GM18867 (cell line): ENCODE results near the gene ZDHHC16.
"Not testable (repeated sequence)": the region's sequence is repeated elsewhere in the genome, so short reads cannot be mapped to it uniquely, and the experiment has no call there.

Source experiments
- ATAC-seq: cut with Tn5 transposase; IDR thresholded peaks from one replicate; pipeline ENCODE4 v1.9.1; 2021; ENCODE audit warnings: mild to moderate bottlenecking, moderate library complexity; ENCODE audit not compliant: unreplicated experiment

ZDHHC16 gene

DNA sequence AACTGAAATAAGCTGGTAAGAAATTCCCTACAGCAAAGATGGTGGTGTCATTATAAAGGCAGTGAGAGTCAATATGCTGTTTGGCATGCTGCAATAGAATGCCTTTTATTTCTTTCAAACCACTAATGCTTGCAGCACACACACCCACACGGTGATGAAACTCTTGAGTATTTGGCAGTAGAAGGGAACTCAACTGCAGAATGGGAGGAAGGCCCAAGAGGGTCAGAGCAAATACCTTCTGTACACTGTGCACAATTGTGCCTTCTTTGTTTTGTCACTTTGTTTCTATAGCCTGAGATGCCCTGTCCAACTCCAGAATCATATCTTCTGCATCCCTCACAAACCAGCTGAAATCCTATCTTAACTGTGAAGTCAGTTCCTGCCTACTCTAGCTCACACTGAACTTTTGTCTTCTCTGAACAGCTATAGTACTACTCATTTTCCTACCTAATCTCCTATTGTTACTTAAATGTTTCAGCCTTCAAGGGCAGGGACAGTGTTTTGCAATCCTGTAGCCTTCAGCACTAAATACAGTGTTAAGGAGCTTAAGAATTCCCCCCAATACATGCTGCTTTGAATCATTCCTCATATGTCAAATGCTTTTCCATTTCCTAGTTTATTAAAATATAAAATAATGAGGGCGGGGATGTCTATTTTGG lies 30.1 kb downstream of the ZDHHC16 start:
- no peak for ATAC-seq

DNA sequence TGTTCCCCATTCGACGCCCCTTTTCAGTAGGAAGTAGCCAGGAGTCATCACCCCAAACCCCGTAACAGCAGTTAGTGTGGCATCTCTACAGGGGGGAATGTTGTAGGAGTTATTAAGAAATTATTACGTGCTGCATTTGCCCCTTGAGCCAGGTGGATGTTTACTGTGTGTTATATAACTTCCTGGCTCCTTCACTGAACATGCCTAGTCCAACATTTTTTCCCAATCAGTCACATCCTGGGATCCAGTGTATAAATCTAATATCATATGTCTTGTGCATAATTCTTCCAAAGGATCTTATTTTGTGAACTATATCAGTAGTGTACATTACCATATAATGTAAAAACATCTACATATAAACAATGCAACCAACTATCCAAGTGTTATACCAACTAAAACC lies 33.4 kb downstream of the ZDHHC16 start:
- ATAC-seq: not testable (repeated sequence)

DNA sequence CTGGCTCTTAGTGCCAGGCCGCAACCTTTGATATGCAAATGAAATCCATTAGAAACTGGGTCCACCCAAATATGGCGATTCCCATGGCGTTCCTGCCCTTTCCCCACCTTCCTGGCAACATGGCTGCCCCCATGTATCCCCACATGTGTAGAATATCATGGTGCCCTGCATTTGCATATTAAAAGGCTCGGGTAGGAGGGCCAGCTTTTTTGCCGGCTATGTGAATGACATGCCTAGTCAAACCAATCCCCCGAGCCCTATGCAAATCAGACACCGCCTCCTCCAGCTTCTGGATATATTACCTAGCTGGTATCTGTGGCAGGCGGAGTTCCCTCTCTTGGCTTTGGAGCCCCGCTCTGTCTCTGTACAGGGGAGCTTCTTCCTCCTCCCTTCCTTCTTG lies 34.0 kb downstream of the ZDHHC16 start:
- ATAC-seq: no peak

DNA sequence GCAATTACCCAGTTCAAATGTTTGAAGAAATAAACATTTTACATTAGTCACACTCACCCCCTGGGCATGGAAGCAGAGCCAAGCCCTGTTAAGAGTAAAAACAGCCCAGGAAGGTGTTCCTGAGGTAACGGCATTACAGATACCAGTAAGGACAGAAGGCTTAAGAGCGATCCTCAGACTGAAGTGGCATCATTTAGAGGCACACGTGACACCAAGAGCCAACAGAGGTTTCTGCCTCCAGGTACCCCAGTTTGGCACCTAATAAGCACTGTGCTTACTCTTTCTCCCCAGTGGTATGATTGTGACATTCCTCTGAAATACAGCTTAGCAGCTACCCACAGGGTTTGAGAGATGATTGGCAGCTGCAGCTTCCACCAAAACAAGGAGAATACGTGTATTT lies 35.1 kb downstream of the ZDHHC16 start:
- ATAC-seq: no peak

DNA sequence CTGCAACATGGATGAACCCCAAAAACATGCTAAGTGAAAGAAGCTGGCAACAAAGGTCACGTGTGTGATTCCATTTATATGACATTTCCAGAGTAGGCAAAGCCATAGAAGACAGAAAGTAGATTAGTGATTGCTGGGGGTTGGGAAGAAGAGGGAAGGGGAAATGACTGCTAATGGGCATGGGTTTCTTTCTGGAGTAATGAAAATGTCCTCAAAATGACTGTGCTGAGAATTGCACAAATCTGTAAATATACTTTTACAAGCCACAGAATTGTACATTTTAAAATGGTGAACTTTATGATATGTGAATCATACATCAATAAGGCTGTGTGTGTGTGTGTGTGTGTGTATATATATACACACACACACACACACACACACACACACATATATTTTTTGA lies 36.4 kb downstream of the ZDHHC16 start:
- no peak for ATAC-seq

DNA sequence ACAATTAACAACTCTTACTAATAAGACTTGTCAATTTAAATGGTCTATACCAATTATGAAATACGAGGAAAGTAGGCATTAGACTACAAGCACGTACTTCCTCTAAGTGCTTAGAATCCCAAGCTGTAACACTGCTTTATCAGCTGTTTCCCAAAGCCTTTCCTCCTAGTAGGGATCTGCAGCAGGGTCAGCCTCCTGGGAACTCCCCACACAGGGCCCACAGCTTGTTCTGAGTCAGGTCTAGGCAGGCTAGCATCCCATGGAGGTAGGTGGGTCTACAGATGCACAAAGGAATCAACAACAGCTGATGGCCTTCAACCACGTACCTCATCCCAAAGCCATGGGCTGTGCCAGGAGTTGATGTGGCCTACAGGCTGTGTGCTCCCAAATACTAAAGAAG lies 37.5 kb downstream of the ZDHHC16 start:
- no peak for ATAC-seq

DNA sequence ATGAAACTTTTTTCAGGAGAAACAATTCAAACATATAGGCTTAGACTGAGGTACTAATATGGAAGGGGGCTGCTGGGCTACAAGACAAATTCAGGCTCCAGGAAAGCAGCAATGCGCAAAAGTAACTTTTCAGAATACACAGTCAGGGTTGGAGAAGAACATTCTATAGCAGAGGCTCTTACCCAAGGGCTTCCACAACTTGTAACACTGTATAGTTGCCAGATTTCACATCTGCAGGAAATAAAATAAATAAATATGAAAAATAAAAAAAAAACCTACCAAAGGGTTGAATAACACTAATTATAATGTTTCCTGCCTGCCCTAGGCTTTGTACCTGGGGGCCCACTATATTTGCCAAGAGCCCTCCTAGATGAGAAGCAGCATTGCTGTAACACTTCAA lies 37.9 kb downstream of the ZDHHC16 start:
- no peak for ATAC-seq

DNA sequence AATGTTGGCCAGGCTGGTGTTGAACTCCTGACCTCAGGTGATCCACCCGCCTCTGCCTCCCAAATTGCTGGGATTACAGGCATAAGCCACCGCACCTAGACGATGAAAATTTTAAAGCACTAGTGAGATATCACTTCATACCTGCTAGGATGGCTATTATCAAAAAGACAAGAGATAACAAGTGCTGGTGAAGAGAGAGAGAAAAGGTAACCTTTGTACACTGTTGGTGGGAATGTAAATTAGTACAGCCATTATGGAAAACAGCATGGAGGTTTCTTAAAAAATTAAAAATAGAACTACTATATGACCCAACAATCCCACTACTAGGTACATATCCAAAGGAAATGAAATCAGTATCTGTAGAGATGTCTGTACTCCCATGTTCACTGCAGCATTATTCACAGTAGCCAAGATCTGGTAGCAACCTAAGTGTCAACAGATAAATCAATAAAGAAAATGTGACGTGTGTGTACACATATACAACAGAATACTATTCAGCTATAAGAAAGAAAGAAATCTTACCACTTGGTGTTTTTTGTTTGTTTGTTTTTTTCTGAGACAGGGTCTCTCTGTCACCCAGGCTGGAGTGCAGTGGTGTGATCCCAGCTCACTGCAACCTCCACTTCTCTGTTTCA lies 39.8 kb downstream of the ZDHHC16 start:
- no peak for ATAC-seq

DNA sequence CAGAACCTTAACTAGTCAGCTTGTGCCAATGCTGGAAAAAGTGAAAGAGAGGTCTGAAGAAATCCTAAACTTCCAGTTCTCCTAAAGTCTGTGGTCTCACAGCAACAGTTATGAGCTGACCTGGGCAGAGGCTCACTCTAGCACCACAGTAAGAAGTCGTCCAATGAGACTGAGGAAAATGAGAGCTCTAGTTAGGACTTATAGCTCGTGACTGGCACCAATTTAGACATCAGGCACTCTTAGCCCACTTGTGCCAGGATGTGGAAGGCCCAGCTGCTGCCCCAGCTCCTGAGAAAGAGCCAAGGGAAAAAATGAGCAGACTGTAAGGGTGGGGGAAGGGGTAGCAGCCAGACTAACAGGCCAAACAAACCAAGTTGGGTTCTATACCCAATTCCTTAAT lies 44.6 kb downstream of the ZDHHC16 start:
- ATAC-seq: no peak

DNA sequence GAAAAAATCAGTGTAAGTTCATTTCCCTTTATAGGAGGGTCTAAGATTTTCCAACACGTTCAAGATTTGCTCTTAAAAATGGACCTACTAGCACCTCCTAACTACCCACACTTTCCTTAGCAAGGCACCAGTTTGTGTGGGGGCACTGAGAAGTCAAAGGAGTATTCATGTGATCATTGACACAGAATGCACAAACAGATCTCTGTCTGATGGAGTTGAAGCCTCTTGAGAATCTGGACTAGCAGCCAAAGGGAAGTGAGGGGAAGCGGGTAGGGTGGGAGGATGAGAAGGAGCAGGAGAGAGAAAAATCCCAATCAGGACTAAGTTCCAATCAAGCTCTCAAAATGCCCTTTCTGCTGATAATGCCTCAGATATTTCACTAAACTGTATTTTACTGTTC lies 48.2 kb downstream of the ZDHHC16 start:
- no peak for ATAC-seq

DNA sequence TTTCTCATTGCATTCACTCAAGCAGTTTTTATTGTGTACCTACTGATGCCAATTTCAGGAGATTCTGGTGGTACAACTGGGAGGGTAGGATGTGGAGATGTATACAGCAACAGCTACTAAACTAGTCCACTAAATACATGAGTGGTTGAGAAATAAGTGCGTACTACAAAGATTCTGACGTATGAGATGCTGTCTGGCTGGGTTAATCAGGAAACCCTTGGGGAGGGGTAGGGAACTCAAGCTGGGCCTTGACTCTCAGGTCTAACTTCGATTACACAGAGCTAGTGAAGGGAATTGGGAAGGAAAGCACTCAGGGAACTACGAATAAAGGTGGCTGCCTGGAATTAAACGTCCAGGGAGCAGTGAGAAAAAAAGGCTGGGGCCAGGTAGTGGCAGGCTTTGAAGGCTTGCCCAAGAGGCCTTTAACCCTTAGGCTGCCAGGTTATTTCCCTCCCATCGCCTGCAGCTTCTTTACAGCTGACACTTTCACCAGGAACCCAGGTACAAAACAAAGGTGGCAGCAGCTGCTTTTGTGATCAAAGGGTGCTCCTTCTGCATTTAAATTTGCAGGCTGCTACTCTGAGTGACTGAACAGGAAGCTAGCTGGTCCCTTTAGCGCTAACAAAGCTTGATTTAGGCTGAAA lies 49.0 kb downstream of the ZDHHC16 start:
- no peak for ATAC-seq

DNA sequence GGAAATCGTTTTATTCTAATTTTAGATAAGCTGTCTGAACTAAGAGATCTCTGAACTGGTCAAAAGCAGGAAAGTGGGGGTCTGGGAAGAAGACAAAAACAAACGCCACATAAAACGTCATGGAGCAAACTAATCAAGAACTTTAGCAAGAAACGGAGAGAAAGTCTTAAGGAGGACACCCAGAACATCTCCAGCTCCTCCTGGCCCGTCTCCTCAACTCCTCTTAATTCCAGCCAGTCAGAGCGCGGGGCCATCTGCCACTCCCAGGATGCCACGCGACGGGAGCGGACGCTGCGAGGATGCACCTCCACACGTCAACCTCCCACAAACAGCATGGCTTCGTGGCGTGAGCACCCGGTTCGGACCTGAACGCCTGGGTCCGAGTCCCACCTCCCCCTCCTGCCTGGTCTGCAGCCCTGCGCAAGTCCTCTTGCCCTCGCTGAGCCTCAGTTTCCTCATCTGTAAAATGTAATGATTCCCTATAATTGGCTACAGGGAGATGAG lies 51.6 kb downstream of the ZDHHC16 start:
- peak; percentile 25 for ATAC-seq

DNA sequence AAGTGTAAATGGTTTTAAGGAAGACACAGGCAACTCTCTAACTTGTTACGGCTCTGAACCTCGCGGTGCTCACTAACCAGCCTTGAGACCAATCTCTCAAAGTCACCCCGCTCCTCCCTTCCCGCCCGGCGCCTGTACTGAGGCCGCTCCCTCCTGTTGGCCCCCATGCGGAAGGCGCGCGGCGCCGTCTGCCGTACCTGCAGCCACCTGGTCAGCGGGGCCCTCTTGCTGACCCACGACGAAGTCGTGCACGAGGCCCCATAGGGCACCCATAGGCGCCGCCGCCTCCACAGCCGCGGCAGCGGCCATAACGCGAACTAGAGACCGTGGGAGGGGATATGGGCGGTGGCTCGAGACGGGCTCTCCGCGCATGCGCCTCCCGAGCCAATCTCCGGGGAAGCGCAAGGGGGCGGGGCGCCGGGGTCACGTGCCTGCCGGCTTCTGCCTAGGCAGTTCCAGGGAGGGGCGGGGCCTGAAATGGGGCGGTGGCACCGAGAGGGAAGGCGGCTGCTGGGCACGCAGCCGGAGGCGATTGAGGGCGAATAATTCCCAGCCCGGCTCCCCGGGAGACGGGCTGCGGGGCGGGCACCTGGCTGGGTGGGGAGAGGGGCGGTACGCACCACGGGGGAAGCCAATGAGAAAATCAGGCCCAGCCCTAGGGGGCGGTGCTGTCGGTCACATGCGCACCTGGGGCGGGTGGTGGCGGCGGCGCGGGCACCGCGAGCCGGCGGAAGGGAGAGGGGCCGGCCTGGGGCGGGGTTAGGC lies 52.3 kb downstream of the ZDHHC16 start, which contains the start of gene MMS19:
Gene MMS19 (minus strand): TSS at position 347 of the 765 bp plus-strand sequence. CDS start 38 bp downstream, at position 309.
- ATAC-seq: peak; percentile 93

DNA sequence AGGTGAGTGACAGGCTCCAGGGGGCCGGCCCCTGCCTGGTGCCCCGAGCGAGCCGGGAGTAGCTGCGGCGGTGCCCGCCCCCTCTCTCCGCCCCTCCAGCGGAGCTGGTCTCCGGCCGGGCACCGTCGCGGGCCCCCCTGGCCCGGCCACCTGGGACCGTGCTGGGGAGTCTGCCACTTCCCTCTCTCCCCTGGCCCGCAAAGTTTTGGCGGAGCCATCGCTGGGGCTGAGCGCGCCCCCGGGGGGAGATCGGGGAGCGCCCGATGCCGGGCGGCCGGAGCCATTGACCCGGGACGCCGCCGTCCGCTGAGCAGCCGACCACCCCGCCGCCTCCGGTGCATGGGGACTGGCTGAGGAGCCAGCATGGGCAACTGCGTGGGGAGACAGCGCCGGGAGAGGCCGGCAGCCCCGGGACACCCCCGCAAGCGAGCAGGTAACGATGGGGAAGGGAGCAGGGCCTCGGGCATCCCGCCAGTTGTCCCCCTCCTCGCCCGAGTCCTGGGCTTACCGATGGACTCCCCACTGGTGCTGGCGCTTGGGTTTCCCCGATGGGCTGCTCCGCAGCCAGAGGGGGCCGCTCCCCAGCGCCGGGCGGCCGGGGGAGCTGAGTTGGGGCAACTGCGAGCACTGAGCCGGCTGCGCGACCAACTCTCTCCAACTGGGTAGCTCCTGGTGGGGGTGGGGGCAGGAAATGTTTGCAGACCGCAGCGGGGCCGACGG lies 53.0 kb downstream of the ZDHHC16 start, which contains the start of gene UBTD1:
Gene UBTD1 (plus strand): TSS at position 84 of the 720 bp plus-strand sequence. CDS start 280 bp downstream, at position 364.
- ATAC-seq: no peak

DNA sequence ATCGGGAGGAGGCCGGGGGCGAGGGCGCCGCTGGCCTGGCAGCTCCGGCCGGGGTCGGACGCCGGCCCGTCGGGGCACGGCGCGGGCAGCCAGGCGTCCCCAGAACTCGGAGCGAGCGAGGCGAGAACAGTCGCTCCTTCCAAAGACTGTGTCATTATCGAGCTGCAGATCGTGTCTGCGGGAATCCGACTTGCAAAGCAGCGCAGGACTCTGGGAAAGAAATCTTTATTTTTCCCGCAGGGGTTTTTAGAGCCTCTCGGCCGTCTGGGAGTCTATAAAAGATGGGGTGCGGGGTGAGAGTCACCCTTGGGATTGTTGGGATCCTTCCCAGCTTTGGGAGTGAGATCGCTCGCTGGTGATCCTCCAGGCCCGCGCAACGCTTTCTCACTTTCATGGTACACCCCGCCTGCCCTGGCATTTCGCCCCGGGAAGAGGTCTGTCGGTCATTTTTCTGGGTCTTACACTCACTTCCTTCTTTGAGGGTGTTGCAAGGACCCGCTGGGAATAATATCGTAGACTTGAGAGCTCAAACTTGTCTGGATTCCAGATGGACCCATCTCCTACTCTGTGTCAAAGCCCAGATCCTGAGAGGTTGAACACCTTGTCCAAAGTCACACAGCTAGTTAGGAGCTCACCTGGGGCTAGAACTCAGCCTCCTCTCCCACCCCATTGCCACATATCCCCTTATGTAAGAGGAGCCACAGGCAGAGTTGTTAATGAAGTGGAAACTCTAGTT lies 53.8 kb downstream of the ZDHHC16 start:
- ATAC-seq: no peak

DNA sequence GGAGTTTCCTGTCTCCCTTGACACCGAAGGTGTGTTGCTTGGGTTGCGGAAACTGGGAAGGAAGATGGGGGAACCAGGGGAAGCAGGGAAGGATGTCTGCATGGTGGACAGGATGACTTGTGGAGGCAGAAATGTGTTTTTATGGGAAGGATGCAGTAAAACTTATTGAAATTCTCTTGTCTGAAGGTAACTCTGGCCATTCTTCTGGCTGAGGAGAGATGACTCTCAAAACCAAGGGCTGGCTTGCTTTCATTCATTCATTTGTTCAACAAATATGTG lies 54.3 kb downstream of the ZDHHC16 start:
- no peak for ATAC-seq

DNA sequence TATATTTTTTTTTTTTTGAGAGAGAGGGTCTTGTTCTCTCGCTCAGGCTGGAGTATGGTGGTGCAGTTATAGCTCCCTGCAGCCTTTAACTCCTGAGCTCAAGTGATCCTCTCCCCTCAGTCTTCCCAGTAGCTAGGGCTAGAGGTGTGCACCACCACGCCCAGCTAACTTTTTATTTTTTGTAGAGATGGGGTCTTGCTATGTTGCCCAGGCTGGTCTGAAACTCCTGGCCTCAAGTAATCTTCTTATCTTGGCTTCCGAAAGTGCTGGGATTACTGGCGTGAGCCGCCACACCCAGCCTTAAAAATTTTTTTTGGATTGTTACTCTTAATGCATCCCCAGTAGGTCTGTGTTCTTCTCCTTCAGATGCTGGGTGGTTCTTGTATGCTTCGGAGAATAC lies 56.9 kb downstream of the ZDHHC16 start:
- ATAC-seq: no peak

DNA sequence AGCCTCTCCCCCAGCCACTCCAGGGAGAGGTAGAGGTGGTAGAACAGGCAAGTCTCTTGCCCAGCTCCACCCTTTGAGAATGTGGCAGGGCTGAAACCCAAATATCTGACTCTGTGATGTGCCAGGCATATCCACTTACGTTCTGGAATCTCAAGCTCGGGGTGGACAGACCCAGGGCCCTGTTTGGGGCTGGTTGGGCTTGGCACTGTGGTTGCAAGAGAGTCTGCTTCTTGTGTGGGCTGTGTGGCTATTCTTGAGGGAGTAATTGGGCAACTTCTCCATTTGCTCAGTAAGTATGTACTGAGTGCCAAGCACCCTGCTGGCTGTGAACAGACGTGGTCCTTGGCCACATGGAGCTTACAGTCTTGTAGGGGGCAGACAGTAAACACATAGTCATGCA lies 57.4 kb downstream of the ZDHHC16 start:
- no peak for ATAC-seq

DNA sequence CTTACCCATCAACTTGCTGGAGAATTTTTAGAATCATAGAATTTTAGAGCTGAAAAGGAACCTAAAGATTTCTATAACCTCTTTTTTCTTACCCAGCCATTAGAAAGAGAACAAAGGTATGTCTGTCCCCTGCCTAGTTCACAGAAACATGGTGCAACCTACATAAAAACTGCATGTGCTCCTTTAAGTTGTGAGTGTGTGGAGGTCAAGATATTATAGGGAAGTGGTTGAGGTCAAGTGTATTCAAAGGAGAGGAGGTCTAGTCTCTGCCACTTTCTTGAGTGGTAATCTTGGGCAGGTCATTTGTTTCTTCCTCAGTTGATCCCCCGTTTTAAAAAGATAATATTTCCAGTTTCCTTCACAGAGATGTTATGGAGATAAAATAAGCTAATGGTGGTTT lies 59.2 kb downstream of the ZDHHC16 start:
- ATAC-seq: no peak
